GM19099 (cell line): Measurements from ENCODE around the gene PARD6G.

Experiments
- POLR2A ChIP-seq: IDR thresholded peaks from 3 replicates; pipeline ENCODE4 v1.6.1; 2011; ENCODE audit warnings: low read depth; ENCODE audit not compliant: insufficient read length; ENCODE audit errors: extremely low read depth

PARD6G gene

GRCh38 chr18:80227472-80227871 is 19.8 kb downstream of the PARD6G start:
- TF ChIP-seq POLR2A = no peak

DNA sequence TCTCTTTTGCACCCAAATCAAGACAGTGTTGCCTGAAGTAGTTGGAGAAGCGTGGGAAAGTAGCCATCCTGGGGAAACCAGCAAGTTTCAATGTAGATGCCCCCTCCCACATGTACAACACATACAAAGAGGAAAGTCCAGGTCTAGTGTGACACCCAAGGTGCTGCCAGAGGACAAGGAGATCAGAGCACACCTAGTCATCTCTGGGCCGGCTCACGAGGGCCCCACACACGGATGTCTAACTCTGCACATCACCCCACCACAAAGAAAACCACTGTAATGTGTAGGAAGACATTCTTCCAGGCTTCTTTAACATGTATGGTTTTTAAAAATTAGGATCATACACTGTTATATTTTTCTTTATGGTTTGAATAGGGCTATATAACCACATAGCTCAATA is 21.6 kb downstream of the PARD6G start:
- no peak for TF ChIP-seq POLR2A

DNA sequence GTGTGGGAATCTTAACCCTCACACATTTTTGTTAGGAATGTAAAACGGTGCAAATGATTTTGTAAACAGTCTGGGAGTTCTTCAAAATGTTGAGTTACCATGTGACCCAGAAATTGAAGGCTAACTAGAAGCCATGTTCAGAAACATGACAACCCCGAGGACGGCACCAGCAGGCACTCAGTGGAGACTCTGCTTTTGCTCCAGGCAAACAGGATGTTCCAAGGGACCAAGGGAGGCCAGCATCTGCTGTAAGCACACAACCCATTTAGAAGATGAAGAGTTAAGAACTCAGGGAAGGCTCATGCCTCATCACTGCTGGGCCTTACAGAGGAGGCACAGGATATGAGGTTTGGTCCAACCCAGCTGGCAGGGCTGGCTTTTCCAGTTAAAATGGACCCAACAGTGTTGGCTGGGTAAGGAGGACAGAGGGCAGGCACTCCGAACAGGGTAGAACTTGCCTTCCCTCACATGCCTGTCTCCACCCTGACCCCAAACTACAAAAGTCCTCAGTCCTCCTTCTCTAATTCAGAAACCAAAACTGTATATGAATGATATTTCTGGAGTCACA is 23.6 kb downstream of the PARD6G start:
- TF ChIP-seq POLR2A = no peak

- TF ChIP-seq POLR2A = no peak
These were observed 28.7 kb downstream of the PARD6G start for GRCh38 chr18:80218341-80219227.

GRCh38 chr18:80213182-80213581 is 34.1 kb downstream of the PARD6G start:
- TF ChIP-seq POLR2A = no peak

- TF ChIP-seq POLR2A = no peak
These were observed 36.8 kb downstream of the PARD6G start for GRCh38 chr18:80210312-80211083.

GRCh38 chr18:80208620-80209019 is 38.7 kb downstream of the PARD6G start:
- TF ChIP-seq POLR2A = no peak

DNA sequence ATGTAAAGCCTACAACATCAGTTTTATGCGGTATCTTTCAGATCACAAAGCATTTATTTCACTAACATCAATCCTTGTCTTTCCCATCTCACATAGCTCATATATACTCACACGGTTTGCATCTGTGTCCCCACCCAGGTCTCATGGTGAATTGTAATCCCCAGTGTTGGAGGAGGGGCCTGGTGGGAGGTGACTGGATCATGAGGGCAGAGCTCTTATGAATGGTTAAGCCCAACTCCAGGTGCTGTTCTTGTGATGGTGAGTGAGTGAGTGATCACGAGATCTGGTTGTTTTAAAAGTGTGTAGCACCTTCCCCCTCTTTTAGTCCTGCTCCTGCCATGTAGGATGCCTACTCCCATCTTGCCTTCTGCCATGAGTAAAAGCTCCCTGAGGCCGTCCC is 42.0 kb downstream of the PARD6G start:
- no peak for TF ChIP-seq POLR2A

DNA sequence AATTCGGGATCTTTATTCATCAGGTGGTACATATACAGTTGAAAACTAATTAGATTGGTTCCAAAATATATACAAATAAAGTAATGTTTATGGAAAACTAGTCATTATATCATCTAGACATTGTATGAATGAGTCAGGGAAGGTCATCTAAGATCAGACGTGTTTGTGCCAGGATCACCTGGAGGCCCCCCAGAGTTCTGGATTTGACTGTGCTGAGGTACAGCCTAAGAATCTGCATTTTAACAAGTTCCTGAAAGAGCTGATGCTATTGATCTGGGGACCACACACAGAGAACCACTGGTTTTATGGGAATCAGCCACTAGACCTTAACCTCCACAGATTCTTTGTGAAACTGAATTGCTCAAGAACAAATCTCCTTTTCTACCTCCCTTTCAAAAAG is 43.2 kb downstream of the PARD6G start:
- no peak for TF ChIP-seq POLR2A

DNA sequence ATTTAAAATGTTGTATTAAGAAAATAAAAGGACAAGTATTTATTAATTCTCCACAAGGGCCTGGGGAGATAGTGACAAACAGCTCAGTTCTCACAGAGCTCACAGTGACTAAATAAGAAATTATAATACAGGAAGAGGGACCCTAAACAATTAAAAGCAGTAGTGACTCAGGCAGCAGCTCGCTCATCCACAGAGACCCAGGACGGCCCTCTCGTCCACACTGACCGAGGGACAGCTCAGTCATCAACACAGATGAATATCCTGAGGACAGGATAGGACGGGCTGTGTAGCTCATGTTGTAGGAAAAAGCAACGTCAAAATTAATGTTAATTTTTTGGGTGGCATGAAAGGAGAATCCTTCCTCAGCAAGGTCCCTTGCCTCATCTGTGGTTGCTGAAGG is 44.1 kb downstream of the PARD6G start:
- TF ChIP-seq POLR2A = no peak

- no peak for TF ChIP-seq POLR2A
These were observed 44.9 kb downstream of the PARD6G start for GRCh38 chr18:80202264-80202998.

- no peak for TF ChIP-seq POLR2A
These were observed 45.6 kb downstream of the PARD6G start for GRCh38 chr18:80201739-80202138.

DNA sequence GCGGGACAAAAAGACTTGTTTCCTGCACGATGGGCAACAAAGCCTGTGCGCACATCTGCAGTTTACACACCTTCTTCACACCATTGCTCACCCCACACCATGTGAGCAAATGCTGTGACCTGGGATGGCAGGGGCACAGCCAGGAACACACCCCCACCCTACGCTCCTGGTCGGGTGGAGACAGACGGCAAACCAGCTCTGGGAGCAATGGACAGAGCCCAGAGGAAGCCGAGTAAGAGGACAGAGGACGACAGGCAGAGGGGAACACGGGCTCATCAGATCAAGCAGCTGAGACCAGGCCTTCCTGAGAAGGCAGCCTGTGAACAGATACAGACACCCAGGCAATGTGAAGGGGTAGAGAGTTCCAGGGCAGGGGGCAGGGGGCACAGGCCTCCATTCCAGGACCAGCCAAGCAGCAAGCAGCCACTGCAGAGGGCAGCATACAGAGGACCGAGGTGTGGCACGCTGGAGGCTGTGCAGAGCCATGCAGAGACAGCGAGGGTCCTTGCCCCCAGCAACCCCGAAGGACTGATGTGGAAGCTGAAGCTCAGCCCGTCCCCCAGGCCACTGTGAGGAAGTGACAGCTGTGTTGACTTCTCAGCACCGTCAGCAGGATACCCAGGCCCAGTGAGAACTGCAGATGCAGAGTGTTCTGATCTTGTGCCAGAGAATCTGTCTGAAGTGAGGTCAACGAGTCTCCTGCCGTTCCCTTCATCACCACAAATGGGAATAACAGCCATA is 46.2 kb downstream of the PARD6G start:
- TF ChIP-seq POLR2A = no peak

GRCh38 chr18:80200171-80200931 is 47.0 kb downstream of the PARD6G start:
- TF ChIP-seq POLR2A = no peak
